HG02623 (cell line): ENCODE results near the gene WASHC2A.
"Not testable (repeated sequence)": the region's sequence is repeated elsewhere in the genome, so short reads cannot be mapped to it uniquely, and the experiment has no call there.

Experiments used
- ATAC-seq: cut with Tn5 transposase; IDR thresholded peaks from one replicate; pipeline ENCODE4 v1.9.1; 2021; ENCODE audit warnings: moderate library complexity; ENCODE audit not compliant: unreplicated experiment

Gene WASHC2A, protein sequence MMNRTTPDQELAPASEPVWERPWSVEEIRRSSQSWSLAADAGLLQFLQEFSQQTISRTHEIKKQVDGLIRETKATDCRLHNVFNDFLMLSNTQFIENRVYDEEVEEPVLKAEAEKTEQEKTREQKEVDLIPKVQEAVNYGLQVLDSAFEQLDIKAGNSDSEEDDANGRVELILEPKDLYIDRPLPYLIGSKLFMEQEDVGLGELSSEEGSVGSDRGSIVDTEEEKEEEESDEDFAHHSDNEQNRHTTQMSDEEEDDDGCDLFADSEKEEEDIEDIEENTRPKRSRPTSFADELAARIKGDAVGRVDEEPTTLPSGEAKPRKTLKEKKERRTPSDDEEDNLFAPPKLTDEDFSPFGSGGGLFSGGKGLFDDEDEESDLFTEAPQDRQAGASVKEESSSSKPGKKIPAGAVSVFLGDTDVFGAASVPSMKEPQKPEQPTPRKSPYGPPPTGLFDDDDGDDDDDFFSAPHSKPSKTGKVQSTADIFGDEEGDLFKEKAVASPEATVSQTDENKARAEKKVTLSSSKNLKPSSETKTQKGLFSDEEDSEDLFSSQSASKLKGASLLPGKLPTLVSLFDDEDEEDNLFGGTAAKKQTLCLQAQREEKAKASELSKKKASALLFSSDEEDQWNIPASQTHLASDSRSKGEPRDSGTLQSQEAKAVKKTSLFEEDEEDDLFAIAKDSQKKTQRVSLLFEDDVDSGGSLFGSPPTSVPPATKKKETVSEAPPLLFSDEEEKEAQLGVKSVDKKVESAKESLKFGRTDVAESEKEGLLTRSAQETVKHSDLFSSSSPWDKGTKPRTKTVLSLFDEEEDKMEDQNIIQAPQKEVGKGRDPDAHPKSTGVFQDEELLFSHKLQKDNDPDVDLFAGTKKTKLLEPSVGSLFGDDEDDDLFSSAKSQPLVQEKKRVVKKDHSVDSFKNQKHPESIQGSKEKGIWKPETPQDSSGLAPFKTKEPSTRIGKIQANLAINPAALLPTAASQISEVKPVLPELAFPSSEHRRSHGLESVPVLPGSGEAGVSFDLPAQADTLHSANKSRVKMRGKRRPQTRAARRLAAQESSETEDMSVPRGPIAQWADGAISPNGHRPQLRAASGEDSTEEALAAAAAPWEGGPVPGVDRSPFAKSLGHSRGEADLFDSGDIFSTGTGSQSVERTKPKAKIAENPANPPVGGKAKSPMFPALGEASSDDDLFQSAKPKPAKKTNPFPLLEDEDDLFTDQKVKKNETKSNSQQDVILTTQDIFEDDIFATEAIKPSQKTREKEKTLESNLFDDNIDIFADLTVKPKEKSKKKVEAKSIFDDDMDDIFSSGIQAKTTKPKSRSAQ (N-terminal part only)

GRCh38 chr10:50067546-50068351 lies at the start of gene WASHC2A:
TSS of gene WASHC2A (plus strand) at chr10:50067954. CDS start at chr10:50068006, 52 bp downstream.
- ATAC-seq = peak; percentile 91

DNA sequence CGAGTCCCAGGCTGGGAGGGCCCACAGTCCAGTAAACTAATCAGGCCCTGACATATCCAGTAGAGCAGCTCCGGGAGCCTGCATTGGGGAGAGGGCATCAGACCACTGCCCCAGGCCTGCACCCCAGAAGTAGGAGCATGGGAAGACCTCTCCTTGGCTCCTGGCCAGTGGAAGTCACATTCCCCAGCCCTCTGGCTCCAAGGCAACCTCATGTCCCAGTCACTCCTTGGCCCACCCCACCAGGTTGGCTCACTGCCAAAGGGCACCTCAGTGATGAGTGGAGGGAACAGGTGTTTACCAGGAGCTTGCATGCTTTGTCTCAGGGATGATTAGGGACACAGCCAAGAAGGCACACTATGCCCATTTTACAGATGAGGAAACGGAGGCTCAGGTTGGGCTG lies 48.5 kb upstream of the WASHC2A start:
- not testable (repeated sequence) for ATAC-seq

GRCh38 chr10:50020451-50021024 lies 47.2 kb upstream of the WASHC2A start:
- ATAC-seq = not testable (repeated sequence)

DNA sequence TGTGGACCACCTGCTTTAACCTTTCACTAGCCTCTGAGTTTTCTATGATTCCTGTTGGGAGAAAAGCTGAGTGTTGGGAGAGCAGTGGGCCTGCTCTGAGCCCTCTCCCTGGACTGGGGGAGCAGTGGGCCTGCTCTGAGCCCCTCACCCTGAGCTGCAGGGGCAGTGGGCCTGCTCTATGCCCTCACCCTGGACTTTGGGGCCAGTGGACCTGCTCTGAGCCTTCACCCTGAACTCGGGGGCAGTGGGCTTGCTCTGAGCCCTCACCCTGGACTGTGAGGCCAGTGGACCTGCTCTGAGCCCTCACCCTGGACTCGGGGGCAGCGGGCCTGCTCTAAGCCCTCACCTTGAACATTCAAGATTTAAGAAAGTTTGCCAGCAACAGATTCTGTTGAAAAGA lies 46.1 kb upstream of the WASHC2A start:
- ATAC-seq = no peak

GRCh38 chr10:50024716-50025383 lies 42.9 kb upstream of the WASHC2A start:
- not testable (repeated sequence) for ATAC-seq

- no peak for ATAC-seq
Observed at GRCh38 chr10:50025627-50026026, 42.1 kb upstream of the WASHC2A start.

DNA sequence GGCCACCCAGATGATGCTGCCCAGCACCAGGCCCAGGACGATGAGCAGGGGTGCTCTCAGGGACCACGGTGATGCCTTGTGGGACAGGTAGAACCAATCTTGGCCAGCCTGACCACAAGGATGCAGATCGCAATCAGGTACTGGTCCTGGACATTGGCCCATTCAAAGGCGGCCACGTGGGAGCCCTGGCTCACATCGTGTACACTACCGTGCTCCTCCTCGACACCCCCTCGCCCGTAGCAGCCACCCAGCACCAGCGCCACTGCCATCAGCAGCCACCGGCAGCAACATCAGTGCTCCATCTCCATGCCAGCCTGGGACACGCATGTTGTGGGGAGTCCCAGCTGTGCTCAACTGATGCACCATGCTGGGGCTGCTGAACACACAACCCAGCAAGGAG lies 40.6 kb upstream of the WASHC2A start:
- ATAC-seq = no peak

DNA sequence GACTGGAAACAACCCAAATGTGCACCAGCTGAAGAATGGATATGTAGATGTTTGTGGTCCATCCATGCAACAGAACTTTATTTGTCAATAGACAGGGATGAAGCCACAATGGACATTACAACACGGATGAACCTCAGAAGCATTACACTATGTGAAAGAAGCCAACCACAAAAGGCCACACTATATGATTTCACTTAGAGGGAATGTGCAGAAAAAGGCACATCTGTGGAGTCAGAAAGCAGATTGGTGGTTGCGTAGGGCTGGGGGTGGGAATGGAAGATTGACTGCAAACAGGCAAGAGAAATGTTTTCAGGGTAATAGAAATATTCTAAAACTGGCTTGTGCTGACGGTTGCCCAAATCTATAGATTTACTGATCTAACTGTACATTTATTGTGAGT lies 34.3 kb upstream of the WASHC2A start:
- no peak for ATAC-seq

DNA sequence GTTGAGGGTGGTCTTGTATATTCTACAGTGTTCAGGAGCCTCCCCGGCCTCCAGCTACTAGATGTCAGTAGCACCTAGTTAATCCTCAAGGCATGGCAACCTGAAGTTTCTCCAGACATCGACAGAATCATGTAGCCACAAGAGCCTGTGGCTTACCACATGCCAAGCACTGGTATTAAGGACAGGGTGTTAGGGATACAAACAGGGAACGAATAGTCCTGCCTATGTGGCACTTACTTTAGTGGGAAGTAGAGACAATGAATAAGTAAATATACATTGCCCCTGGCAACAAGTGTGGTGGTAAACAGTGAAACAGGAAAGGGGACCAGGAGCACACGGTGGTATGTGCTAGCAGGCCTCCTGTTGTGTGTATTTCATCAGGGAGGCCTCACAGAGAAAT lies 32.4 kb upstream of the WASHC2A start:
- ATAC-seq = not testable (repeated sequence)

- no peak for ATAC-seq
Observed at GRCh38 chr10:50044941-50045664, 22.7 kb upstream of the WASHC2A start.

GRCh38 chr10:50046457-50046856 lies 21.3 kb upstream of the WASHC2A start:
- not testable (repeated sequence) for ATAC-seq

- ATAC-seq = not testable (repeated sequence)
Observed at GRCh38 chr10:50047594-50047993, 20.2 kb upstream of the WASHC2A start.

GRCh38 chr10:50051995-50052660 lies 15.6 kb upstream of the WASHC2A start:
- peak; percentile 64 for ATAC-seq

GRCh38 chr10:50052778-50053376 lies 14.9 kb upstream of the WASHC2A start:
- ATAC-seq = not testable (repeated sequence)

DNA sequence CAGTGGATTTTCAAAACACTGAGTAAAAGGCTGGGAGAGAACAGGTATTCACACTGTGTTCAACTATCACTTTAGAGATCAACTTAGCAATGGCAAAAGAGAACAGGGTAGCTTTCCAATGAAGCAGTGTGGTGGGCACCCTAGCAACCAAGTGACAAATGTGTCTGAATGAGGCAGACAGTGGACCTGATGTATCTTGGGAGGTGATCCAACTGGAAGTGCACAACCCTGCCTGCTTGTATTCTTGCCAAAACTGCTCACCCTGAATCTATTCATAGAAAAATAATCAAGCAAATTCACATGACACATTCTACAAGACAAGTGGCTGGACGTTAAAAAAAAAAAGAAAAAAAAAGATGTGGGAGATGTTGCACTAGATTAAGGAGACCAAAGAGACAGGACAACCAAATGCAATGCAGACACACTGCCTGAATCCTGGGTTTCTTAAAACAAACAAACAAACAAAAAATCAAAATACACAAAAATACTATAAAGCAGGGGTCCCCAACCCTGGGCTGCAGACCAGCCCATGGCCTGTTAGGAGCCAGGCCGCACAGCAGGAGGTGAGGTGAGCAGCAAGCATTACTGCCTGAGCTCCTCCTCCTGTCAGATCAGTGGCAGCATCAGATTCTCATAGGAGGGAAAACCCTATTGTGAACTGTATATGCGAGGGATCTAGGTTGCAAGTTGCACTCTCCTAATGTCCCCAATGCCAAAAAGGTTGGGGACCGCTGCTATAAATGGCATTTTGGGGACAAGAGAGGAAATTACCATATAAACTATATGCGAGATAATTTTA lies 12.1 kb upstream of the WASHC2A start:
- ATAC-seq = not testable (repeated sequence)

DNA sequence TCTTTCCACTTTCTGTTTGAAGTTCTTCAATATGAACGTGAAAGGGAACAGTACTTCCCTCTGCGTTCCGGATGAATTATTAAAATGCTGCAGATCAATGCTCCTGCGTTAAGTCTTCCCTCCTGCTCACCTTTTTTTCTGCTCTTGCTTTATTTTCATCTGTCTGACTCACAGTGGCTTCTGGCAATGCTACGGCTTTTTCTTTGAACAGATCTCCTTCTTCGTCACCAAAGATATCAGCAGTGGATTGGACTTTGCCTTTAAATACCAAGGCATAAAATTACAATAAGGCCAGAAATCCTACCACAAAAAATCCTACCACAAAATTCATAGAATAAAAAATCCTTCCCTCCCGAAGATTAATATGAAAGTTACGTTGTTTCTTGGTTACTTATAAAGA lies 11.1 kb upstream of the WASHC2A start:
- ATAC-seq = not testable (repeated sequence)

DNA sequence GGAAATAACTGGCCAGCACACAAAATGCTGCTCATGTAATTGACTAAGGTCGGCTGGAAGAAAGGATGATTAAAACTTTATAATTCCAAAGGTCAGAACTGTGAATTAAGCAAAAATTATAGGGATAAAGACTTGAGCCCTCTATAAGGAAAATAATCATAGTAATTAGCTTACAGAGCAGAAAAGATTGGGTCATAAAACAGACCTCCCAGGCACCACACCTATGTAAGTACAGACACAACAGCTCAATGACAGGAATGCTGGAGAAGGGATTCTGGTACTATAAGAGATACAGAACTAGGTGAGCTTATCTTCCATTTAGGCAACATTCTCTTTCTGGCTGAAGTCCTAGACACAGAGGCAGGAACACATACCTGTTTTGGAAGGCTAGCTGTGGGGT lies 9.0 kb upstream of the WASHC2A start:
- ATAC-seq = not testable (repeated sequence)
